ENCODE measurements around the gene BCAS1.
"Not testable (repeated sequence)": the region's sequence is repeated elsewhere in the genome, so short reads cannot be mapped to it uniquely, and the experiment has no call there.

The BCAS1 gene

DNA sequence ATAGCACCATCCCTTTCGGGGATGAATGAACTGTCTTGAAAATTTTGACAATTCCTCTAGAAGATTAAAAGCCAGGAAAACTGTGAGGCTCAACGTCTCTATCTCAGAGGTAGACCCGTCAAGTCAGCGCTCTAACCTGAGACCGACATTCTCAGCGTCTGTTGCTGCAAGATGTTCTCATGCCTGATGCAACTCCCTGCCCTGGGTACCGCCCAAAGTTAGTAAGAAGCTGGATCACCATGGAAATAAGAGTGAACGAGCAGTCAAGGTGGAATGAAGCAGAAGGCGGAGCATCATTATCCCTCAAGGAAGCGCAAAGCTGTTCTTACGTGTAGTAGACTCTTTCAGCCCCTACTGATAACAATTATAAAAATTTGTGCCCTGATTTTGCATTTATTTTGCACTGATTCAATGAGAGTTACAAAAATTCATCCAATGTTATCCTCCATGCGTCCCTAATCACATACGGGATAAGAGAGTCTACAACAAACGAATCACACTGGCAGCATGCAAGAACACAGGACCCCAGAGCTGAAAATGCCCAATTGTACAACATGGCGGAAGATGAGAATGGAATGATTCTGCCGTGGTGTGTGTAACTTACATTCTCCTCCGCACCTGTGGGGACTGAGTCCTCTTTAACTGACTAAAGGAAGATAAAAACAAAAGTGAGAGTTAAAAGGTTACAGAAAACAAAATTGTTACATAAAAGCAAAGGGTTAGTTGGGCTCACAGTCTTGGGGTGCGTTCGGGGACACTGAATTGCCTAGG, 95.4 kb downstream of the BCAS1 start:
- TF ChIP-seq, protein P1, sequence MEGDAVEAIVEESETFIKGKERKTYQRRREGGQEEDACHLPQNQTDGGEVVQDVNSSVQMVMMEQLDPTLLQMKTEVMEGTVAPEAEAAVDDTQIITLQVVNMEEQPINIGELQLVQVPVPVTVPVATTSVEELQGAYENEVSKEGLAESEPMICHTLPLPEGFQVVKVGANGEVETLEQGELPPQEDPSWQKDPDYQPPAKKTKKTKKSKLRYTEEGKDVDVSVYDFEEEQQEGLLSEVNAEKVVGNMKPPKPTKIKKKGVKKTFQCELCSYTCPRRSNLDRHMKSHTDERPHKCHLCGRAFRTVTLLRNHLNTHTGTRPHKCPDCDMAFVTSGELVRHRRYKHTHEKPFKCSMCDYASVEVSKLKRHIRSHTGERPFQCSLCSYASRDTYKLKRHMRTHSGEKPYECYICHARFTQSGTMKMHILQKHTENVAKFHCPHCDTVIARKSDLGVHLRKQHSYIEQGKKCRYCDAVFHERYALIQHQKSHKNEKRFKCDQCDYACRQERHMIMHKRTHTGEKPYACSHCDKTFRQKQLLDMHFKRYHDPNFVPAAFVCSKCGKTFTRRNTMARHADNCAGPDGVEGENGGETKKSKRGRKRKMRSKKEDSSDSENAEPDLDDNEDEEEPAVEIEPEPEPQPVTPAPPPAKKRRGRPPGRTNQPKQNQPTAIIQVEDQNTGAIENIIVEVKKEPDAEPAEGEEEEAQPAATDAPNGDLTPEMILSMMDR (IDR thresholded peaks at IDR 0.05; ENCODE audit: control insufficient read depth, extremely low read depth, insufficient read depth) = no peak
- no peak overlapping the region for H3K4me3 ChIP-seq (ENCODE audit: low read depth, low read length)
- no peak for DNase-seq (ENCODE audit: low read depth)

GRCh38 chr20:53973882-53974281, 96.5 kb downstream of the BCAS1 start:
- not testable (repeated sequence) for DNase-seq (ENCODE audit: low read depth); H3K4me3 ChIP-seq (ENCODE audit: low read depth, low read length)

- no peak for DNase-seq (ENCODE audit: low read depth)
- no peak overlapping the region for H3K4me3 ChIP-seq (ENCODE audit: low read depth, low read length)
- TF ChIP-seq, protein P1 (IDR thresholded peaks at IDR 0.05; ENCODE audit: control insufficient read depth, extremely low read depth, insufficient read depth) = no peak
These were observed 98.2 kb downstream of the BCAS1 start for GRCh38 chr20:53972179-53972578.

- no peak overlapping the region for H3K4me3 ChIP-seq (ENCODE audit: low read depth, low read length)
- TF ChIP-seq, protein P1 (IDR thresholded peaks at IDR 0.05; ENCODE audit: control insufficient read depth, extremely low read depth, insufficient read depth) = no peak
- no peak for DNase-seq (ENCODE audit: low read depth)
These were observed 99.2 kb downstream of the BCAS1 start for GRCh38 chr20:53971096-53971683.

GRCh38 chr20:53970232-53970631, 100.2 kb downstream of the BCAS1 start:
- TF ChIP-seq, protein P1 (IDR thresholded peaks at IDR 0.05; ENCODE audit: control insufficient read depth, extremely low read depth, insufficient read depth) = no peak
- no peak overlapping the region for H3K4me3 ChIP-seq (ENCODE audit: low read depth, low read length)
- no peak for DNase-seq (ENCODE audit: low read depth)

- H3K4me3 ChIP-seq (ENCODE audit: low read depth, low read length) = no peak overlapping the region
- TF ChIP-seq, protein P1 (IDR thresholded peaks at IDR 0.05; ENCODE audit: control insufficient read depth, extremely low read depth, insufficient read depth) = no peak
- DNase-seq (ENCODE audit: low read depth) = no peak
These were observed 102.9 kb downstream of the BCAS1 start for GRCh38 chr20:53967527-53967926.

DNA sequence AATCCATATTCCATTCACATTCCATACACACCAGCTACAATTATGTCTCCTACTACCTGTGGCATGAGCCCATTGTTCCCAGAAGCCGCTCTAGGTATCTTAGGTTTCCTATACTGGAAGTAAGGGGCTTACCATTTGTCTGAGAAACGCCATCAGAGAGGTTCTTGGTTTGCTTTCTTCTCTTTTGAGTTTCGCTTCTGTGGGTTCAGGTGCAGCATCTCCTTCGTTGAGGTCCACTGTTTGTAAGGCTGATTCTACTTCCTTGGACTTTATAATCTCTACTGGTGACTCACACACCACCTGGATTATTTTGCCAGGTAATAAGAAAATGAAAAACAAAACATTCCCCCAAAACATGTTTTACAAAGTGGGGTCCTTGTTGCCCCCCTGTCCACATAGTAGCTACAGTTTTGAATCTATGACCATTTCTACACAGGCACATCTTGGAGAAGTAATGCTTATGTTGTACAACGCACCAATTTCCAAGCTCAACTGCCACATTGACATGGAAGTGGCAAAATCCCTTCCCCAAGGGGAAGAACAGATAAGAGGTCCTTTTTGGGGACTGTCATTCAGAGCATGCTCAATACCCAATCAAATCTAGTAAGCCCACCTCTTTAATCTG, 103.5 kb downstream of the BCAS1 start:
- TF ChIP-seq, protein P1 (IDR thresholded peaks at IDR 0.05; ENCODE audit: control insufficient read depth, extremely low read depth, insufficient read depth) = no peak
- no peak for DNase-seq (ENCODE audit: low read depth)
- no peak overlapping the region for H3K4me3 ChIP-seq (ENCODE audit: low read depth, low read length)
